ENCODE data around the gene IL36RN.

Gene IL36RN

GRCh38 chr2:113050921-113051895 lies 7.8 kb upstream of the IL36RN start:
- DNase-seq = no peak

GRCh38 chr2:113052396-113052917 lies 6.5 kb upstream of the IL36RN start, which contains the start of gene IL36B:
Gene IL36B (minus strand): TSS chr2:113052867.
- no peak for DNase-seq

GRCh38 chr2:113053666-113054065 lies 5.3 kb upstream of the IL36RN start:
- DNase-seq = no peak

GRCh38 chr2:113054066-113054465 lies 4.9 kb upstream of the IL36RN start:
- DNase-seq = no peak

DNA sequence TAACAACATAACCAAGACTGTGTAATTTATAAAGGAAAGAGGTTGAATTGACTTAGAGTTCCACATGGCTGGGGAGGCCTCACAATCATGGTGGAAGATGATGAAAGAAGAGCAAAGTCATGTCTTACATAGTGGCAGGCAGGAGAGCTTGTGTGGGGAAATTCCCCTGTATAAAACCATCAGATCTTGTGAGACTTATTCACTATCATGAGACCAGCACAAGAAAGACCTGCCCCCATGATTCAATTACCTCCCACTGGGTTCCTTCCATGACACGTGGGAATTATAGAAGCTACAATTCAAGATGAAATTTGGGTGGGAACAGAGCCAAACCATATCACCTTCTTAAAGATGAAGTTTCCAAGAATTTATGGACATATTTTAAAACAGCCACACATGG lies 2.5 kb upstream of the IL36RN start:
- no peak for DNase-seq

DNA sequence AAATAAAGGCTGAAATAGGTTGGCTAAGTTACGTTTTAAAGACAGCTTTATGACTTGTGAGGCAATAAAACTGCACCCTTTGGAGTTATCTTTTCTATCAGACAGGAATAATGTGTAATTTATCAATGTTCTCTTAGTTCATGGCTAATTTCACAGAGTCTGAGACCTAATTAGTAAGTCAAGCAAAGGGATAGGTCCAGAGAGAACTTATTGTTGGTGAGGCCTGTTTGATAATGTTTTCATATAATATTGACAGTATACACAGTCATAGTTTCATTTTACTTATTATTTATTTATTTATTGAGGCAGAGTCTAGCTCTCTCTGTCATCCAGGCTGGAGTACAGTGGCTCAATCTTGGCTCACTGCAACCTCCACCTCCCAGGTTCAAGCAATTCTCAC lies 1.9 kb upstream of the IL36RN start:
- DNase-seq = no peak

- no peak for DNase-seq
Observed at GRCh38 chr2:113058411-113058994, 495 bp upstream of the IL36RN start.

- DNase-seq = no peak
Observed at GRCh38 chr2:113060396-113060795, 1.4 kb downstream of the IL36RN start.

DNA sequence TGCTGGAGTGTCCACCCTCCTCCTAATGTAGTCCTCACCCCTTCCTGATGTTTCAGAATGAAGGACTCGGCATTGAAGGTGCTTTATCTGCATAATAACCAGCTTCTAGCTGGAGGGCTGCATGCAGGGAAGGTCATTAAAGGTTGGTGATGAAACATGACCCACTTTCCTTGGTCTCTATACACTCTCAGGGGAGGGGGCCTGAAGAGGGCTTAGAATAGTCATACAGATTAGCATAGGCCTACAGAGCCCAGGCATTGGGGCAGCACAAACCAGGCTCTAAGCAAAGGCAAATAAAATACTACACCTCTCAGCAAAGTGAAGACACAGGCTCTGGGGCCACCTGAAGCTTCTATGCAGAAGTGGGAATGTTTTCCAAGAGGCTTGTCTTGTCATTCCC lies 1.8 kb downstream of the IL36RN start:
- DNase-seq = no peak

DNA sequence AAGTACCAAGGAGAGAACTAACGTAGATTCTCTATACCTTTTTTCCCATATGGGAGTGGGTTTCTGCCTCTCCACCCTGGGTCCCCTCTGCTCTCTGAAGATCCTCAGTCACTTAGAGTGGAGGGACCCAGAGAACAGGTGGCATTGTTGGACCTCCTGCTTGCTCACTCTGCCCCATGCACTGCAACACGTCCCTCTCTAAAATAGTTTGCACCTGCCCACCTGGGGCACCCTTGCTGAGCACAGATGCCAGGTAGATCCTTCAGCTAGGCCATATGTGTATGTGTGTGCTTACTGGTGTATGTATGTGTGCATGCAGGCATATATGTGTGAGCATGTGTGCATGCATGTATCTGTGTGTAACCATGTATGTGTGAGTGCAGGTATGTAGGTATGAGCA lies 2.2 kb downstream of the IL36RN start:
- DNase-seq = no peak

DNA sequence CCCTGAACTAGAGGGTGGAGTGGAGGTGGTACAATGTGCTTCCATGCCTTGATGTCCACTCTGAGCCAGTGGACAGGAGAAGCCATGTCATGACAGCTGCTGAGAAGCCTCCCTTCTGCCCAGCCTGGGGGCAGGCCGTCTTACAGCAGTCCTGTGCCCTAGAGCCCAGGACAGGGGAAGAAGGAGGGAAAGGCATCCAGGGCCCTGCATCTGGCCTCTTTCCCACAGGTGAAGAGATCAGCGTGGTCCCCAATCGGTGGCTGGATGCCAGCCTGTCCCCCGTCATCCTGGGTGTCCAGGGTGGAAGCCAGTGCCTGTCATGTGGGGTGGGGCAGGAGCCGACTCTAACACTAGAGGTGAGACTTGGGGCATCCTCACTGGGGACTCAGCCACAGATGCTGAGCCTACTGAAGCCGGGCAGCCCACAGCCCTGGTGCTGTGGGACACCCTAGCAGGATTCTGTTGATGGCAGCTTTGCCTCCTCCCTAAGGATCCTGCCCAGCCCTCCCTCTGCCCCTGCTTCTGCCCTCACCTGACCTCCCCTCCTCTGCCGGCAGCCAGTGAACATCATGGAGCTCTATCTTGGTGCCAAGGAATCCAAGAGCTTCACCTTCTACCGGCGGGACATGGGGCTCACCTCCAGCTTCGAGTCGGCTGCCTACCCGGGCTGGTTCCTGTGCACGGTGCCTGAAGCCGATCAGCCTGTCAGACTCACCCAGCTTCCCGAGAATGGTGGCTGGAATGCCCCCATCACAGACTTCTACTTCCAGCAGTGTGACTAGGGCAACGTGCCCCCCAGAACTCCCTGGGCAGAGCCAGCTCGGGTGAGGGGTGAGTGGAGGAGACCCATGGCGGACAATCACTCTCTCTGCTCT lies 3.1 kb downstream of the IL36RN start:
- DNase-seq = no peak

DNA sequence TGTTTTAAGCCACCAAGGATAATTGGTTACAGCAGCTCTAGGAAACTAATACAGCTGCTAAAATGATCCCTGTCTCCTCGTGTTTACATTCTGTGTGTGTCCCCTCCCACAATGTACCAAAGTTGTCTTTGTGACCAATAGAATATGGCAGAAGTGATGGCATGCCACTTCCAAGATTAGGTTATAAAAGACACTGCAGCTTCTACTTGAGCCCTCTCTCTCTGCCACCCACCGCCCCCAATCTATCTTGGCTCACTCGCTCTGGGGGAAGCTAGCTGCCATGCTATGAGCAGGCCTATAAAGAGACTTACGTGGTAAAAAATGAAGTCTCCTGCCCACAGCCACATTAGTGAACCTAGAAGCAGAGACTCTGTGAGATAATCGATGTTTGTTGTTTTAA lies 5.3 kb downstream of the IL36RN start:
- no peak for DNase-seq

GRCh38 chr2:113064898-113065297 lies 5.9 kb downstream of the IL36RN start:
- DNase-seq = no peak

GRCh38 chr2:113067681-113068080 lies 8.7 kb downstream of the IL36RN start, which contains the start of gene IL1F10:
Gene IL1F10 (plus strand): TSS chr2:113067970. CDS start chr2:113072739, 4,769 bp downstream.
- no peak for DNase-seq

GRCh38 chr2:113068249-113068648 lies 9.3 kb downstream of the IL36RN start:
- DNase-seq = no peak

DNA sequence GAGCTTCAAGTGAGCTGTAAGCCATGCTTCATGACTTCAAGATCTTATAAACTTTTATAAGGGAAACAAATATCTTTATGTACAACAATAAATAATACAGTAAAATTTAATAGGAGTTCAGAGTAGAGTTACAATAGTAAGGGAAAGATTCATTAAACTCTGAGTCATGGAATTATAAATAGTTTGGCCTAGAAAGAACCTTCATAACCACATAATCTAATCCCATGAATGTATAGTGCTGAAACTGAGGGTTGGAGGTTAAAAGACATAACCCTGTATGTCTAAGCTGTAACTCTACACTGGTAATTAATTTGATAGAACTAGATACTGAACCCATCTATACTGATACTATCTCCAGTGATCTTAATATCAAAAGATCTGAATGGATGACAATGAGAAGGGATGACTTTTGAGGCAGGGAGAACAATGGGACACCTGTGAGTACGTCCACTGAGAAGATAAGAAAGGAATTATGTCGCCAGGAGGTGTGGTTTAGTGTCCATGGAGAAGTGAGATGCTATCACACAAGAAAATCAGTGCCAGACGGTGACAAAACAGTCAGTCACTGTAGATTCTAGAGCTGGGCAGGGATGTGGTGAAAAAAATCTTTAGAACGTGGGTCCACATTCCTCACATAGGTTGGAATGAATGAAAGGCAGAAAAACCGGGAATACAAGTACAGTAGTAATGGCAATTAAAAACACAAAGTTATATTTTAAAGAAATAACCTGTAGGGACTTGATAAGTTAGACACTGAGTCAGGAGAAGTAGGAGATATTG lies 9.9 kb downstream of the IL36RN start:
- peak; percentile 6 for DNase-seq

DNA sequence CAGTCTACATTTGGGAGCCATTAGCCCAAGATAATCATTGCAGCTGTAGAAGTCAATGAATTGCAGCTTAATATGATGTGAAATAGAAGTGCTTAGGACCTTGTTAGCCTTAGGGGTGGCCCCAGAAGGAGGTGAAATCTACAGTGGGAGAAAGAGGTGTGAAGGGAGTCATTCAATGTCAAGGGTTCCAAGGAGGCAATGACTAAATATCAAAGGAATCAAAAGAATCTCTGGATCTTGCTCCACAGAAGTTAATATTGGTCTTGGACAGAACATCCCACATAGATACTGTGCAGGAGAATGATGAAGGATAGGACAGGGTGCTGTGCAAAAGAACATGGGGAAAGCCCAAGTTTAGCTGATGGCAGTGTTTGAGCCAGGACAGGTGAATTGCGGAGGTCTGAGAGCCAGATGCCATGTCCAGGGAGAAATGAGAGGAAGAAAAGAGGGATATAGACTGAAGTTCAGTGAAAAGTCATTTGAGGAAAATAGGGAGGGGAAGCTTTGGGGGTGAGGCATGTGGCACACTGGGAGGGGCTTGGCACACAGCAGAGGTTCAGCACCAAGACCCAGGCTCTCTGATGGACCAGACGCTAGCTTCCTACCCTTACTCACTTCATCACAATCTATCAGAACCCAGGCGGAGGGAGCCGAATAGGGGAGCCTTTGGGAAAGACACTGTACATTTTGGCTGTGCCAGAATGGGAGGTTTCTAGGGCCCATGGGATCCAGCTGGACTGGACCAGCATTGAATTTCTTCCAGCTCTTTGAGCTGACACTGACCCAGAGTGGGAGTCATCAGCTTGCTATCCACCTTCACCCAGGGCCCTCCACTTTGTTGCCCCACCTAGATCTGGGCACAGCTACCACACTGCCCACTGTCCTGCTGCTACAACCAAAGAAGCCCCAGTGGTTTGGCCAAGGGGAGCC lies 10.9 kb downstream of the IL36RN start:
- peak; percentile 73 for DNase-seq

GRCh38 chr2:113070606-113070975 lies 11.6 kb downstream of the IL36RN start:
- DNase-seq = no peak

GRCh38 chr2:113072584-113072983 lies 13.6 kb downstream of the IL36RN start:
- DNase-seq = no peak

- DNase-seq = no peak
Observed at GRCh38 chr2:113073325-113073834, 14.4 kb downstream of the IL36RN start.

DNA sequence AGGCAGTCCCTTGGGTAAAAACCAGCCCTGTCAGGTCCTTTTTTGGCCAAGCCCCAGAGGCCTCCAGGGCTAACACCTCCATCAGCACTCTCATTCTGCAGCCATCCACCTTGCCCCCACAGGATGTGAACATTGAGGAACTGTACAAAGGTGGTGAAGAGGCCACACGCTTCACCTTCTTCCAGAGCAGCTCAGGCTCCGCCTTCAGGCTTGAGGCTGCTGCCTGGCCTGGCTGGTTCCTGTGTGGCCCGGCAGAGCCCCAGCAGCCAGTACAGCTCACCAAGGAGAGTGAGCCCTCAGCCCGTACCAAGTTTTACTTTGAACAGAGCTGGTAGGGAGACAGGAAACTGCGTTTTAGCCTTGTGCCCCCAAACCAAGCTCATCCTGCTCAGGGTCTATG lies 16.0 kb downstream of the IL36RN start:
- no peak for DNase-seq

Measured in NCI-H226 (cell line).